ENCODE results near the gene GPR17.
A peak's percentile ranks its signal among the peaks of the same experiment; 100 is the strongest.

The GPR17 gene

DNA sequence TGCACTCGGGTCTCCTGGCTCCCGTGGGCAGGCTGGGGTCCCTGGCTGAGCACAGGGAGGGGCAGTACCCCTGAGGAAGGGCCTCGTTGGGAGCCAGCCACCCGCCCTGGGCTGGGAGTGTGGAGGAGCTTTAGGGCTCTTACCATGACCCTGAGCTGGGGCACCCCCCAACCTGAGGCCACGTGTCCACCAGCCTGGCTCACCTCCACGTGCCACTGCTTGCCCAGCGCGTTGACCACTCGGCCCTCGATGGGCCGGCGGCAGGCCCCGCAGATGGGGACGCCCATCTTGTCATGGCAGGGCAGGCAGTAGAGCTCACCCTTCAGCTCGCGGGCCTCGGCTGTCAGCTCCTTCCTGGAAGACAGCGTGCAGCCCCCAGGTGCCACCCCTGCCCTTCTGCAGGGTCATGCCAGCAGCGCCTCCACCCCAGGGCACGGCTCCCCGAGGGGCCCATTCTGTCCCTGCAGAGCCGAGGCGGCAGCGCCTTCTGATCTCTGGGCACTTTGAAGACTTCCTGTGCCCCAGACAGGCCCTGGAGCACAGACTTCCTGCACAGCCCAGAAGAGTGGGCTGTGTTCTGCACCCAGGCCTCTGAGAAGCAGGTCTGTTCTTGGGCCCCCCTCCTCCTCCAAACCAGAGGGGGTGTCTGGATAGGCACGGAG, 4.0 kb upstream of the GPR17 start:
- DNase-seq (ENCODE audit: low read depth) = peak; percentile 33

DNA sequence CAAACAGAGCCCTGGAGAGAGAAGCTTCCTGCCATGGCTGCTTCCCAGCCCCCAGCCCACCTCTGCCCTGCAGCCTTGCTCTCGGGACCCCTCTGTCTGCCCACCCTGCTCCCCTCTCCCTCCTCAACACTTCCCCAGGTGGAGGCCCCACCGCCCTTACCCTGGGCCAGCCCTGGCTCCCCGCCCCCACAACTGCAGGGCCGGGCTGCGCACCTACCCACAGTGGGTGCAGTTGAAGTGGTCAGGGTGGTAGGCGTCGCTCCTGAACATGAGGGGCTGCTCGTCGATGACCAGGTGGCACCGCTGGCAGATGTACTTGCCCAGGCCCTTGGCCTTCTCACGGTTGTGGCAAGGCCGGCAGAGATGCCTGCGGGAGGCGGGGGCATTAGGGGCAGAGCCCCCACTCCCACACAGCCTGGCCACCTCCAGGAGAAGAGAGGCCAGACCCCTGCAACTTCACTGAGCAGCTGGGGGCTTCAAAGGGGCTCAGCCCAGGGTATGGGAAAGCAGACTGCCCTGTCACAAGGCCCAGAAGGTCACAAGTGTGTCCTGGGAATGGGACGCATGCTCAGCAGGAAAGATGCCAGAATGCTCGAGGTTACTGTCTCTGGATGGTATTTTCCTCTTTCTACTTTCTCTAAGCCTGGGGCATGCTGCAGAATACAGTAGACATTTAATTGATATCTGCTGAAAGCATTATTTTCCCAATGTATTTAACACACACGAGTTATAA, 3.1 kb upstream of the GPR17 start:
- no peak for DNase-seq (ENCODE audit: low read depth)

DNA sequence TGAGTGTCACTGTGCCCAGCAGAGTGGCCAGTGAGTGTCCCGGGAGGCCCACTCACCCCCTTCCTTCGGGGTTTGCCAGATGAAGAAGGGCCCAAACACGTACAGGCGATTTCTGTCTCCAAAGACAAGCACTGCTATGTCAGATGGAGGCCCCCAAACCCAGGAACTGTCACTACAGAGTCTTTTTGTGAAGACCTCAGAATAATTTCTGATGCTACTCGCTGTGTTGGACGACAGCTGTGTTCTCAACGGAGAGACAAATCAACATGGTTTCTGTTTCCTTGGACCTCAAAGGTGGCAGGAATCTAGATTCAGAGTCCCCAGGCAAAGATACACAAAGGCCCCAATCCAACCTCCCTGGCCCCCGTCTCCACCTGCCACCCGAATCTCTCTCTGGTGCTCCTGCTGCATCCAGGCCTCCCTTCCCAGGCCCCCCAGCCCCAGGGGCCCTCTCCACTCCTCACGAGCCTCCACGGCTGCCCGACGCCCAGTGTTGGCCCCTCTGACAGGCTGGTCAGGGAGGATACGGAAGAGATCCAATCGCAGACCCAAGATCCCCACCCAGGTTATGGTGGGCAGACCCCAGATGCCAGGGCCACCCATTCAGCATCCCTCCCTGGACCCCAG, 2.4 kb upstream of the GPR17 start:
- DNase-seq (ENCODE audit: low read depth) = no peak

DNA sequence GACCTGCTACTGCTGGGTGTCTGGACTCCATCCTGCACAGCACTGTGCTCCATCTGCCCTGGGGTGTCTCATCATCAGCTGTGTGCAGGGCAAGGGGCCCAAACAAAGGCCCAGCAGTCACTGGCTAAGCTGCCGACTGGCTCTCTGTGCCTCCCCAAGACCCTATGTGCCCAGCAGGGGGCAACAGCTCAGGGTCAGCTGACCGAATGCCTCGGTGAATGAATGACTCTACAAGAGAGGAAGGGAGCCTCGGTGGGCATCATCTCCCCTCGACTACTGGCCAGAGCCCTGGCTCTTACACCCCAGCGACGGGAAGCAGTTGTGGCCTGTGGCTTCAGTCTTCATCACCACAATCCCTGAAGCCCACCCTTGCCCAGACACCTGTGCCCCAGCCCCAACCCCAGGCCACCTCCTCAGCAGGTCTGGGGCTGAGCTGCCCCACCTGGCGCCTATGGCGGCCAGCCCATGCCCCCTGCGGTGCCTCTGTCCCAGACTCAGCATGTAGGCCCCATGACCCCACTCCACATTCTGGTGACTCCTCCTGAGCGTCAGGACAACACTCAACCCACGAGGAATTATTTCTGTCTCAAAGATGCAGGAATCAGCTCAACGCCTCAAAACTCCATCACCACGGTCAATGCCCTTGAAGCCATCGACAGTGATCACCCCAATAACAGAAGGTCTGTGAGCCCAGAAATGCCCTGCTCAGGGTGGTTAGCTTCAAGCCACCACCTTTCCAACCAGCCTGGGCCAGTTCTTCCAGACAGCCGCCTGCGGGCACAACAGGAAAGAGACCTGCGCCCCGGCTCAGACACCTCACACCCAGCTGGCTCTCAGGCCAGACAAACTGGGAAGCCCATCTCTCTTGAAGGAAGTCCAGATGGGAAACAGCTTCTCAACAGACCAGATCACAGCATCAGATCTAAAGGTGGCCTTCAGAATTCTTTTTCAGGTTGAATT, 1.6 kb upstream of the GPR17 start:
- no peak for DNase-seq (ENCODE audit: low read depth)

DNA sequence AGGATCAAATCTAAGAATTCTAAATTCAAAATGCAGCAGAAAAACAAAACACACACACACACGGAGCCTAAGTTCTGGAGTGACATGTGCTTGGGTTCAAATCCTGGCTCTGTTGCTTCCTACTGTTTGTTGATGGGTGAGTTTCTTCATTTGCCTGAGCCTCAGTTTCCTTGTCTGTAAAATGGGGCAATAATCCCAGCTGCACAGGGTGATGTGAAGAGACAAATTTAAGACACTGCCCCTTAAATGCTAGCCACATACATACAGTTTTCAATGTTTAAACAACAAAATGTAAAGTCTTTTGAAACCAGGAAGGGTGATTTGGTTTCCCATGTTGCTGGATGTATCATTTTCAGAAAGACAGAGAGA, 943 bp upstream of the GPR17 start:
- no peak for DNase-seq (ENCODE audit: low read depth)

DNA sequence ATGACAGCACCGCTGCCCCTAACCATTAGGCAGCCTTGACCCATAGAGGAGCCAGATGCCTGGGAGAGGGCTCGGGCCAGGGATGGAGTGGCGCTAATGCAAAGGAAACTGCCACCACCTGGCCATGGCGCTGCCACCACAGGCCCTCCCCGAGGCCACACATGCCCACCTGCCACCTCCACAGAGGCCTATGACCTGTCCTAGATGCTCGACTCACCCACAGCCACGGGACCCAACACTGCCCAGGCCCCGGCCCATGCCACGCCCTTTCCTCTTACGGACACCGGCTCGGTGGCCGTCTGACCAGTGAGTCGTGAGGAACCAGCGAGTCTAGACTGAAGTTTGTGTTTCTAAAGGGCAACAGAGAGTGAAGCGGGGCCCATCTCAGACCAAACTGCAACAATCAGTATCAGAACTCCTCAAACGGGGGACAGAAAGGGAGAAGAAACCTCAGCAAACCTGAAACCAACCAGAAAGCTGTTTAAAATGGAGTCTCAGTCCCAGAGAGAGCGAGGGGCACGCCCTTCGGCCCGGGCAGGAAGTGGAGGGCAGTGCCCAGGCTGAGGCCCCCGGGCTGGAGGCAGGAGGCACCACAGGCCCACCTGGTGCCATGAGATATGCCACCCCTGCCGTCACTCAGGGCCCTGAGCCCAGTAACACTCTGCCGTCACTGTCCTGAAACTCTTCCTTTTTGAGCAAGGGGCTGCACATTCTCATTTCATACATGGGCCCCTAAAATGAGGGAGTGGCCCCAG, 711 bp downstream of the GPR17 start:
- no peak for DNase-seq (ENCODE audit: low read depth)

DNA sequence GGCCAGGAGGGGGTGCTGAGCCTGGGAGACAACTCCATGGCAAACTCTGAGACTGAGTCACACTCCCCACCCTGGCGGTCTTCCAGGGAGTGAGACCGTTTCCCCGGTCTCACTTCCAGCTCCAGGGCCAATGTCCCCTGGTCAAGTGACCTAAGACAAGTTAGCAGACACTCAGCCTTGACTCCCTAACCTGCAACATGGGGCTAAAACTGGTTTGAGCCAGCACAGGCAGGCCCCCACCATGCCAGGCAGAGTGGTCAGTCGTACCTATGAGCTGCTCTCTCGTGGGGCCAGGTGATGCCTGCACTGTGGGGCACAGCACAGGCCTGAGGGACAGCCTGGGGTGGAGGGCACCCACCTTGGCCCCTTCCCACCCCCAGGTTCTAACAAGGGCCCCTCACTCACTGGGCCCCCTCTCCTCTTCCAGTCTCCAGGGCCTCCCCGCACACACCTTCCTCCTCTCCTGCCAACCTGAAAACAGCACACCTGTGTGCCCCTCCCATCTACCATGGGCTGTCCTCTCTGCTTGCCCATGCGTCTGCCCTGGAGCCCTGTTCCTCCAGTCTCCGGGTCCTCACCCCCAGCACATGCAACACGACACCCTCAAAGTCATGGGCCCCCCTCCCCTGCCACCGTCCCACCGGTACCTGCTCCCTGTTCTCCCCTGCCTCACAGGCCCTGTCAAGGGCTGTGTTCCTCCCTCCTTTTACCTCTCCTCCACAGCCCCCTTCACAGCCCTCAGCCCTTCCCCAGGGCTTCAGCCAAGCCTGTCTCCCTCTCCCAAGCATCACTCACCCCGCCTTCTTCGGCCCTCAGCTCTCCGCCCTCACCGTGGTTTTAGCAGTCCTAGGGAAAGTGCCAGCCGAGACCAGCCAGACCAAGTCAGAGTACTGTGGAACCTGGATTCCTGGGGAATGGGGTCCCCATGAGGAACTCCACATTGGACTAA, 1.6 kb downstream of the GPR17 start:
- DNase-seq (ENCODE audit: low read depth) = no peak

DNA sequence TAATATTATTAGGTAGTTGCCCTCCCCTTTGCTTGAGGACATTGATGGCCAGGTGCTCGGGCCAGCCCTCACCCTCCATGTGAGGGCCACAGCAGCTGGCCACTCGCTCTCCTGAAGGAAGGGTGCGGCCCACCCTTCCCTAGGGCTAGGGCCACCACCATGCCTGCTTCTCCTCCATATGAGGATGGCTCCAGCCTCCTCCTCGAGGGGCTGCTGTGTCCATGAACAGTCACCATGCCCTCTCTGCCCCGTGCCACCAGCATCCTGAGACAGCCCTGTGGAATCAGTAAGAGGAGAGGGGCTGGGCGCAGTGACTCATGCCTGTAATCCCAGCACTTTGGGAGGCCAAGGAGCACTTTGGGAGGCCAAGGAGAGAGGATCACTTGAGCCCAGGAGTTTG, 2.4 kb downstream of the GPR17 start:
- no peak for DNase-seq (ENCODE audit: low read depth)

DNA sequence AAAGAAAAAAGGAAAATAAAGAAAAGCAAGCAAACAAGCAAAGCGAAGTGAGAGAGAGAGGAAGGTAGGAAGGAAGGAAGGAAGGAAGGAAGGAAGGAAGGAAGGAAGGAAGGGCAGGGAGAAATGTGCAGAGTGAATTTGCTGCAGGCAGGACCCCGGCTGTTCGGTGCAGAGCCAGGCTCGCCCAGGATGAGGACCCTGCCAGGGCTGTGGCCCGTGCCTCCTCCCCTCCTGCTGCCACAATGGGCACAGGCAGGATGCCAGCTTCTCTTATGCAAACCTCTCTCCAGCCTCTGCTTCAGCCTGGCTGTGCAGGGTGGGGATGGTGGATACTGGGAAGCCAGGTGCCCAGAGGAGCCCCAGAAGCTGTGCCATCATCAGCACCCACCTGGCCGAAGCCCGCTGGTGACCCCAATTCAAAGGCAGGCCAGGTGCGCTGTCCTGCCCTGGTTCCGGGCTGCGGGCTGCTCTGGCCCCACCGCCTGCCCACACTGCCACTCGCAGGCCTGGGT, 3.2 kb downstream of the GPR17 start:
- no peak for DNase-seq (ENCODE audit: low read depth)

DNA sequence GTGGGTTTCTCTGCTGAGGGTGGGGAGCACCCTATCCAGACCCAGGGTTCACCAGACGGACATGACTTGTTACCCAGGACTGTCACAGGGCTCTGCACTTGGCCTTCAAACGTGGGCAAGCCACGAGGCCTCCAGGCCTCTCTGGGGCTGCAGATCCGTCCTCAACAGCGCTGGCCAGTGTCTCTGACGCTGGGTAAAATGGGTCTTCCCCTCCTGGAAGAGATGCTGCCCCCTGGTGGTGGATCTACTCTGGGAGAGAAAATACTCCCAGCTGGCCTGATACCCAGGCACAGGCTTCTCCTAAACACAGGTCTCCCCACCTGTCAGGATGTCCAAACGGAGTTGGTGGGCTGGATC, 3.7 kb downstream of the GPR17 start:
- DNase-seq (ENCODE audit: low read depth) = peak; percentile 82

DNA sequence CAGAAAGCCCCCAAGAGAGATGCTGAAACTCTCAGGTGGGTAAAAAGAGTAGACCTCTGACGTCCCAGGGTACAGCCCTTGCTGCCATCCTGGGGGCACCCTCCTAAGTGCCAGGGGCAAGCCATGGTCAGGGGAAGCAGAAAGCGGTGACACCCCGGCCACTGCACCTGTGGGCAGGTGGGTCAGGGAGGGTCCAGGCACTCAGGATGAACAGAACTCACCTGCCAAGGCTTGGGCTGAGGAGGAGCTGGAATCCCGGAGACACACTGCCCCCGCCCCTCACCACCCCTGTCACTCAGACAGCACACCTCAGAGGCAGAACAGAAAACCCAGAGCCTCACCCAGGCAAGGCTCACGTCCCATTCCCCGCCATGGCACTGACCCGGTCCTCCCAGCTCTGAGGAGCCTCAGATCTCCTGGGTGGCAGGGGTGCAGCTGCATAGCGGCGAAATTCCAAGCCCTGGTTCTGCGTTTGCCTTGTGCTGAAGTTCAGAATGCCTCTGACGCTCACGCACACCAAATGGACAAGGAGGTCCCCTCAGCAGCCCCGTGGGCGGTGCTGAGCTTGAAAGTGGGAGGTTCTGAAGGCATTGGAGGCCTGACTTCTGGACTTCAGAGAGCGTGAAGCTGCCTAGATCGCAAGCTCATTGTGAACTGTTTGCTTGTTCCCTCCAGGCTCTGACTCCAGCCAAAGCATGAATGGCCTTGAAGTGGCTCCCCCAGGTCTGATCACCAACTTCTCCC, 4.3 kb downstream of the GPR17 start:
- DNase-seq (ENCODE audit: low read depth) = no peak

DNA sequence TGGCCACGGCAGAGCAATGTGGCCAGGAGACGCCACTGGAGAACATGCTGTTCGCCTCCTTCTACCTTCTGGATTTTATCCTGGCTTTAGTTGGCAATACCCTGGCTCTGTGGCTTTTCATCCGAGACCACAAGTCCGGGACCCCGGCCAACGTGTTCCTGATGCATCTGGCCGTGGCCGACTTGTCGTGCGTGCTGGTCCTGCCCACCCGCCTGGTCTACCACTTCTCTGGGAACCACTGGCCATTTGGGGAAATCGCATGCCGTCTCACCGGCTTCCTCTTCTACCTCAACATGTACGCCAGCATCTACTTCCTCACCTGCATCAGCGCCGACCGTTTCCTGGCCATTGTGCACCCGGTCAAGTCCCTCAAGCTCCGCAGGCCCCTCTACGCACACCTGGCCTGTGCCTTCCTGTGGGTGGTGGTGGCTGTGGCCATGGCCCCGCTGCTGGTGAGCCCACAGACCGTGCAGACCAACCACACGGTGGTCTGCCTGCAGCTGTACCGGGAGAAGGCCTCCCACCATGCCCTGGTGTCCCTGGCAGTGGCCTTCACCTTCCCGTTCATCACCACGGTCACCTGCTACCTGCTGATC, 4.9 kb downstream of the GPR17 start:
- DNase-seq (ENCODE audit: low read depth) = no peak

DNA sequence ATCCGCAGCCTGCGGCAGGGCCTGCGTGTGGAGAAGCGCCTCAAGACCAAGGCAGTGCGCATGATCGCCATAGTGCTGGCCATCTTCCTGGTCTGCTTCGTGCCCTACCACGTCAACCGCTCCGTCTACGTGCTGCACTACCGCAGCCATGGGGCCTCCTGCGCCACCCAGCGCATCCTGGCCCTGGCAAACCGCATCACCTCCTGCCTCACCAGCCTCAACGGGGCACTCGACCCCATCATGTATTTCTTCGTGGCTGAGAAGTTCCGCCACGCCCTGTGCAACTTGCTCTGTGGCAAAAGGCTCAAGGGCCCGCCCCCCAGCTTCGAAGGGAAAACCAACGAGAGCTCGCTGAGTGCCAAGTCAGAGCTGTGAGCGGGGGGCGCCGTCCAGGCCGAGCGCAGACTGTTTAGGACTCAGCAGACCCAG, 5.4 kb downstream of the GPR17 start:
- DNase-seq (ENCODE audit: low read depth) = no peak

DNA sequence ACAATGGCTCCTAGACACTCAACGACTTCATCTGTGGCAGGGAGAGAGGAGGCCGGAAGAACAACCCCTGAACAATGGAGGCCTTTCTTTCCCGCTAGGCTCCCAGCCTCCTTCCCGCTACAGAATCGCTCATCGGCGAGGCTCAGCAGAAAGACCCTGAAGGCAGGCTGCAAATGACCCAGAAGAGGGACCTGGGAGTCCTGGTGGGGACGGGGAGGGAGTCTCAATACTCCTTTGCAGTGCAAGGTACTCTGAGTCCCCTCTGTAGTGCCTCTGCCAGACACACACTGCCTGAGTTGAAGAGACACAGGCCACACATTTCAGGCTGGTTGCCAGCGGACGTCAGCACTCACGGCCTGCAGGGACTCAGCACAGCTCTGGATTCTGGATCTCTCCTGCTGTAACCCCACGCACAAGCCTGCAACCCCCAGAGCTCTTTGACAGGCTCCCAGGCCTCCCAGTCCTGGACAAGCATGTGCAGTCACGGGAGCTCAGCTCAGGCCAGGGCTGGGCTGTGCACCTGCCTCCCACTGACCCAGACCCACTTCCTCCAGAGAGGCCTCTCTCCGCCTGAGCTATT, 6.1 kb downstream of the GPR17 start:
- no peak for DNase-seq (ENCODE audit: low read depth)

DNA sequence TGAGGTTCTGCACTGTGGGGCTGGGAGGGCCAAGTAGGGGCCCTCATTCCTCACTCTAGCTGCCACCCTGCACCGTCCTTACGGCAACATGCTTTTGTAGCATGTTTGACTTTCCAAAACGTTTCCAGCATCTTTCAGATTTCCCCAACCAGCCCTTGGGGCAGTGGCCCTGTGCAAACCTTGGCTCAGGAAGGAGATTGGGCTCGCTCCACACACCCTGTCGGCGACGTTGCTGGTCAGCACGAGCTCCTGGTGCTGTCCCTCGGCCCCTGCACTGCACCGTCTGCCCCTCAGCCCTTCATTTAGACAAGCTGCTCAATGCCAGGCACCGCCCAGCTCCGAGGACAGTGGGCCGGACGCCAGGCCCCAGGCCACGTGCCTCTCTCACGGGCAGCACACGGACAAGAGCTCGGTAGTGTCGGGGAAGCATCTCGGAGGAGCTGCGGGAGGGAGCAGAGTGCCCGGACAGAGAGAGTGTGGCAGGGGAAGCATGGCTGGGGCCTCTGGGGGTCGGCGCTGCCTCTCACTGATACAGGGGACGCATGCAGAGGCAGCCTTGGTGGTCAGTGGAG, 6.9 kb downstream of the GPR17 start:
- DNase-seq (ENCODE audit: low read depth) = no peak

DNA sequence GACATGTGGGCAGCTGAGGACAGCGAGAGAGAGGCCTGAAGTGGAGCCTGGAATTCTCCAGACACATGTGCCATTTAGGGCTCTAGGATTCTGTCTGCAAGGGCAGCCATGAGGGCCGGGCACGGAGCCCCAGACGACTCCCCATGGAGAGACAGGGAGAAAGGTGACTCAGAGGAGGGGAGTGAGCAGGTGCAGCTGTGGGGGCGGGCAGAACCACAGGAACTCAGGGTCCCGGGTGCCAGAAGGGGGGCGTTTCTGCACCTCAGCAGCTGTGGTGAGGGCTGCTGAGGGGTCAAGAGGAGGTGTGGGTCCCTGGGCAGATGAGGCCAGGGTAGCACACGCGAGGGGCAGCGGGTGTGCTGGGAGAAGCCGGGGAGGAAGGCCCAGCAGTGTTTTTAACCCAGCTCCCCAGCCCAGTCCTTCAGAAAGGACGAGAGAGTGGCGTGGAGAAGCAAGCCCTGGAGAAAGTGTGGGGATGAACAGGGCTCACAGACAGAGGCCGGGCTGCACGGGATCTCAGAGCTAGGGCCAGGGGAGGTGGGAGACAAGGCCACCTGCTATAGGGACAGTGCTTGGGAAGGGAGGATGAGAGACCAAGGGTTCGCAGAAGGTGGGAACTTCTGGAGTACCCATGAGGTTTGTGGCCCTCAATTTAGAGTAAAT, 7.6 kb downstream of the GPR17 start:
- no peak for DNase-seq (ENCODE audit: low read depth)

DNA sequence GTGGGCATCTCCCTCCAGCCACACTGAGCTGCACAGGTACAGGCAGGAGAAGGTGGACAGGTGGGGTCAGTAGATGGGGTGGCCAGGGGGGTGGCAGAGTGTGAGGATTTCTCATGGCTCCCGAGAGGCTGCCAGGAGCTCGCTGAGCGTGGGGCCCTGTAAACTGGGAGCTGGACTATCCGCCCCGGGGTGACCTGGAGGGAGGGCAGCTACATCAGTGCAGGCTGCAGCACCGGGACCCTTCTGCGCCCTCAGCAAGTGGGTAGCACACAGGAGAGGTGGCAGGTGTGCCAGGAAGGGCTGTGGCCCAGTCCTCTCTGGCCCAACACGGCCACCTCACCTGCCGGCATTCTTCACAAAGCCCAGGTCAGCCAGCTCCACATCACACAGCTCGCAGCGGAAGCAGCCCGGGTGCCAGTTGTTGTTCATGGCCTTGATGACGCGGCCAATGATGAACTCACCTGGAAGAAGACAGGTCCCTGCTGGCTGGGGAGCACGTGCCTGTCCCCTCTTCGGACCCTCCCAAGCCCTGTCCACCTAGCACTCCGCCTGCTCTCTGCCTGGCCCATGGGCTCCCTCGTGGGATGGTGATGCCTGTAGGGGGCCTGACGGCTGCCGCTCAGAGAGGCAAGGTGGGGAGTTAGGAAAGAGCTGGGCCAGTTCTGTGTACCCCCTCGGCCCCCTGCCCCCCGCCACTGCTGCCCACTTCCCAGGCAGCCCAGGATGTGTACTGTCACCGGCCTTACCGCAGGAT, 8.3 kb downstream of the GPR17 start:
- DNase-seq (ENCODE audit: low read depth) = no peak
